ENCODE data around the gene ONECUT3.

DNA sequence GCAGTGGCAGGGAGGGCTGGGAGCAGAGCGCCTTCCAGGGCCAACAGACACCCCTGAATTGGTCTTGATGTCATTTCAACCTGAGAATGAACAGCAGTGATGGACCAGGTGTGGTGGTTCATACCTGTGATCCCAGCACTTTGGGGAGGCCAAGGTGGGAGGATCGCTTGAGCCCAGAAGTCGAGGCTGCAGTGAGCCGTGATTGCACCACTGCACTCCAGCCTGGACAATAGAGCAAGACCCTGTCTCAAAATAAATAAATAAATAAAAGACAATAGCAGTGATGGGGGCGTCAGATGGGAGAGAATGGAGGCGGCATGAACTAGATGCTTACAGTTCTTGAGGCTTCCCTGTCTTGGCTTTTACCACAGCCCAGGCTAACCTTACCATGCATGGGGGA is 46.1 kb upstream of the ONECUT3 start:
- TF ChIP-seq, protein P1, sequence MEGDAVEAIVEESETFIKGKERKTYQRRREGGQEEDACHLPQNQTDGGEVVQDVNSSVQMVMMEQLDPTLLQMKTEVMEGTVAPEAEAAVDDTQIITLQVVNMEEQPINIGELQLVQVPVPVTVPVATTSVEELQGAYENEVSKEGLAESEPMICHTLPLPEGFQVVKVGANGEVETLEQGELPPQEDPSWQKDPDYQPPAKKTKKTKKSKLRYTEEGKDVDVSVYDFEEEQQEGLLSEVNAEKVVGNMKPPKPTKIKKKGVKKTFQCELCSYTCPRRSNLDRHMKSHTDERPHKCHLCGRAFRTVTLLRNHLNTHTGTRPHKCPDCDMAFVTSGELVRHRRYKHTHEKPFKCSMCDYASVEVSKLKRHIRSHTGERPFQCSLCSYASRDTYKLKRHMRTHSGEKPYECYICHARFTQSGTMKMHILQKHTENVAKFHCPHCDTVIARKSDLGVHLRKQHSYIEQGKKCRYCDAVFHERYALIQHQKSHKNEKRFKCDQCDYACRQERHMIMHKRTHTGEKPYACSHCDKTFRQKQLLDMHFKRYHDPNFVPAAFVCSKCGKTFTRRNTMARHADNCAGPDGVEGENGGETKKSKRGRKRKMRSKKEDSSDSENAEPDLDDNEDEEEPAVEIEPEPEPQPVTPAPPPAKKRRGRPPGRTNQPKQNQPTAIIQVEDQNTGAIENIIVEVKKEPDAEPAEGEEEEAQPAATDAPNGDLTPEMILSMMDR (IDR thresholded peaks at IDR 0.05; ENCODE audit: insufficient read depth, low read length) = no peak
- TF ChIP-seq POLR2AphosphoS5 (IDR thresholded peaks at IDR 0.05; ENCODE audit: low read depth) (no peak), GABPA (IDR thresholded peaks at IDR 0.05; ENCODE audit: low read depth) (no peak)
- TF ChIP-seq, protein P2, sequence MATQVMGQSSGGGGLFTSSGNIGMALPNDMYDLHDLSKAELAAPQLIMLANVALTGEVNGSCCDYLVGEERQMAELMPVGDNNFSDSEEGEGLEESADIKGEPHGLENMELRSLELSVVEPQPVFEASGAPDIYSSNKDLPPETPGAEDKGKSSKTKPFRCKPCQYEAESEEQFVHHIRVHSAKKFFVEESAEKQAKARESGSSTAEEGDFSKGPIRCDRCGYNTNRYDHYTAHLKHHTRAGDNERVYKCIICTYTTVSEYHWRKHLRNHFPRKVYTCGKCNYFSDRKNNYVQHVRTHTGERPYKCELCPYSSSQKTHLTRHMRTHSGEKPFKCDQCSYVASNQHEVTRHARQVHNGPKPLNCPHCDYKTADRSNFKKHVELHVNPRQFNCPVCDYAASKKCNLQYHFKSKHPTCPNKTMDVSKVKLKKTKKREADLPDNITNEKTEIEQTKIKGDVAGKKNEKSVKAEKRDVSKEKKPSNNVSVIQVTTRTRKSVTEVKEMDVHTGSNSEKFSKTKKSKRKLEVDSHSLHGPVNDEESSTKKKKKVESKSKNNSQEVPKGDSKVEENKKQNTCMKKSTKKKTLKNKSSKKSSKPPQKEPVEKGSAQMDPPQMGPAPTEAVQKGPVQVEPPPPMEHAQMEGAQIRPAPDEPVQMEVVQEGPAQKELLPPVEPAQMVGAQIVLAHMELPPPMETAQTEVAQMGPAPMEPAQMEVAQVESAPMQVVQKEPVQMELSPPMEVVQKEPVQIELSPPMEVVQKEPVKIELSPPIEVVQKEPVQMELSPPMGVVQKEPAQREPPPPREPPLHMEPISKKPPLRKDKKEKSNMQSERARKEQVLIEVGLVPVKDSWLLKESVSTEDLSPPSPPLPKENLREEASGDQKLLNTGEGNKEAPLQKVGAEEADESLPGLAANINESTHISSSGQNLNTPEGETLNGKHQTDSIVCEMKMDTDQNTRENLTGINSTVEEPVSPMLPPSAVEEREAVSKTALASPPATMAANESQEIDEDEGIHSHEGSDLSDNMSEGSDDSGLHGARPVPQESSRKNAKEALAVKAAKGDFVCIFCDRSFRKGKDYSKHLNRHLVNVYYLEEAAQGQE (IDR thresholded peaks at IDR 0.05; ENCODE audit: insufficient replicate concordance, low read depth) = no peak
